Osteocyte (in vitro differentiated cells): ENCODE results near the gene PURB. TPM values are rescaled to one million over a fixed set of nuclear protein-coding genes. Genes with fewer than 3 reads are reported as not detected.
A peak's percentile ranks its signal among the peaks of the same experiment; 100 is the strongest.

Source experiments
- DNase-seq: peaks from one replicate; pipeline ENCODE4 v3.0.0; 2021; ENCODE audit warnings: mixed read lengths; ENCODE audit not compliant: unreplicated experiment; ENCODE audit errors: extremely low spot score
- H3K27ac Mint-ChIP-seq: one replicate; pipeline ENCODE4 v1.8.0; 2021; ENCODE audit warnings: mild to moderate bottlenecking, mixed read lengths; ENCODE audit not compliant: unreplicated experiment
- H3K27me3 Mint-ChIP-seq: one replicate; pipeline ENCODE4 v1.8.0; 2021; ENCODE audit warnings: mixed read lengths; ENCODE audit not compliant: unreplicated experiment
- H3K36me3 Mint-ChIP-seq: one replicate; pipeline ENCODE4 v1.8.0; 2021; ENCODE audit warnings: mixed read lengths; ENCODE audit not compliant: unreplicated experiment
- H3K4me1 Mint-ChIP-seq: one replicate; pipeline ENCODE4 v1.8.0; 2021; ENCODE audit warnings: mixed read lengths; ENCODE audit not compliant: unreplicated experiment
- H3K4me3 Mint-ChIP-seq: one replicate; pipeline ENCODE4 v1.8.0; 2021; ENCODE audit warnings: mild to moderate bottlenecking, moderate library complexity, mixed read lengths; ENCODE audit not compliant: unreplicated experiment
- H3K9me3 Mint-ChIP-seq: one replicate; pipeline ENCODE4 v1.8.0; 2021; ENCODE audit warnings: mixed read lengths; ENCODE audit not compliant: unreplicated experiment
- CTCF ChIP-seq: fragments of 200-600 bp; sonication (generic); IDR thresholded peaks from 2 replicates; pipeline ENCODE4 v1.5.0; 2021; ENCODE audit warnings: antibody characterized with exemption, mild to moderate bottlenecking, moderate library complexity
- total RNA-seq: library from RNA; stranded (reverse); gene quantifications from 2 replicates; pipeline ENCODE4 v1.2.1, GENCODE V29; 2021

The PURB gene
- total RNA-seq, 1 donor from 2014 or later, result 20.7 TPM

- H3K36me3 Mint-ChIP-seq, result peaks cover 12% of the 10 kb centered on the region
- no peak for TF ChIP-seq CTCF
- no peaks in the 10 kb centered on the region for H3K27me3 Mint-ChIP-seq
- H3K27ac Mint-ChIP-seq, result peak overlapping the region; percentile 94
- DNase-seq, result peak; percentile 88
- H3K9me3 Mint-ChIP-seq, result no peaks in the 10 kb centered on the region
- H3K4me1 Mint-ChIP-seq, result peaks cover 49% of the 10 kb centered on the region
- H3K4me3 Mint-ChIP-seq, result peak overlapping the region; percentile 92
Observed at GRCh38 chr7:44884621-44885393, 523 bp downstream of the PURB start.

DNA sequence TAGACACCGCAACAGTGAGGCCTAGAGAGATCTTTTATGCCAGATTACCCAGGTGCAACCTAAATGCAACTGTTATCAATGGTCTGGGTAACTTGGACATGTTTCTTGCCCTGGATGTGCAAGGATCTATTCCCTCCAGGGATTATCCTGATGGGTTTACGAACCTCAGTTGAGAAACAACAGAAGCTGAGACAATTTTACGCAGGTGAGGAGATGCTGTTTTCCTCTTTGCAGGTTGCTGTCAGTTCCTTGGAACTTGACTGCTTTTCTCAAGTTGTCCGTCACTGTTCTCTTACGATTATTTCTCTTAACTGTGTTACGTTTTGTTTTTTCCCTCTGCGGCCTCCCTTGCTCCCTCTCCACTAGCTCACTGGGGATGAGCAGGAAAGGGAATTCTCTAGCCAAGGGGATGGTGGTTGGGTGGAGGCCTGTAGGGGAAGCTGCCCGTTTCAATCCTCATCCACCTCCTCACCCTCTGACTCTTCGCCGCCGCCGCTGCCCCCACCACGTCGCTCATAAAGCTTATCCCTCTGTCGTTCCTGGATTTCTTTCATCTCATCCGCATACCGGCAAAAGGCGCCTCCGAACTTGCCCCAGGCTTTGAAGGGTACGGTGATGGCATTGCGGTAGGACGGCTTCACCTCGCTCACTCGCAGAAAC lies 1.2 kb downstream of the PURB start:
- peaks cover 15% of the 10 kb centered on the region for H3K36me3 Mint-ChIP-seq
- TF ChIP-seq CTCF, result no peak
- peaks cover 52% of the 10 kb centered on the region for H3K4me1 Mint-ChIP-seq
- H3K27ac Mint-ChIP-seq, result peak overlapping the region; percentile 94
- no peak for DNase-seq
- H3K9me3 Mint-ChIP-seq, result no peaks in the 10 kb centered on the region
- H3K4me3 Mint-ChIP-seq, result peak overlapping the region; percentile 92
- H3K27me3 Mint-ChIP-seq, result no peaks in the 10 kb centered on the region

- no peak for TF ChIP-seq CTCF
- Mint-ChIP-seq H3K4me3 (peak overlapping the region; percentile 92), H3K27me3 (no peaks in the 10 kb centered on the region), H3K9me3 (no peaks in the 10 kb centered on the region), H3K36me3 (peaks cover 15% of the 10 kb centered on the region), H3K27ac (peak overlapping the region; percentile 31), H3K4me1 (peaks cover 58% of the 10 kb centered on the region)
- DNase-seq, result no peak
Observed at GRCh38 chr7:44882899-44883298, 2.4 kb downstream of the PURB start.

- Mint-ChIP-seq H3K4me3 (peak overlapping the region; percentile 61), H3K4me1 (peaks cover 58% of the 10 kb centered on the region), H3K27ac (peak overlapping the region; percentile 21), H3K9me3 (no peaks in the 10 kb centered on the region), H3K36me3 (peaks cover 15% of the 10 kb centered on the region), H3K27me3 (no peaks in the 10 kb centered on the region)
- no peak for TF ChIP-seq CTCF
- no peak for DNase-seq
Observed at GRCh38 chr7:44881610-44882009, 3.7 kb downstream of the PURB start.

GRCh38 chr7:44881066-44881600 lies 4.2 kb downstream of the PURB start:
- Mint-ChIP-seq H3K27ac (peak overlapping the region; percentile 25), H3K4me1 (peaks cover 57% of the 10 kb centered on the region), H3K27me3 (no peaks in the 10 kb centered on the region), H3K36me3 (peaks cover 15% of the 10 kb centered on the region), H3K4me3 (peak overlapping the region; percentile 61), H3K9me3 (no peaks in the 10 kb centered on the region)
- DNase-seq, result no peak
- no peak for TF ChIP-seq CTCF
